GM06990 (cell line): Measurements from ENCODE around the gene ABITRAM.
"Not testable (repeated sequence)": the region's sequence is repeated elsewhere in the genome, so short reads cannot be mapped to it uniquely, and the experiment has no call there.

Experiments used
- DNase-seq: peaks from one replicate; pipeline ENCODE4 v3.0.0-alpha.2; 2011; ENCODE audit not compliant: insufficient read length; ENCODE audit errors: extremely low read depth
- H3K27me3 ChIP-seq: replicated peaks from 2 replicates; pipeline ENCODE4 v1.6.0; 2011; ENCODE audit warnings: low read length; ENCODE audit not compliant: control insufficient read depth, insufficient read depth
- H3K36me3 ChIP-seq: 2 replicates; pipeline ENCODE4 v1.5.1; 2011; ENCODE audit warnings: low read length; ENCODE audit not compliant: control insufficient read depth, insufficient read depth
- H3K4me3 ChIP-seq: replicated peaks from 2 replicates; pipeline ENCODE4 v1.5.1; 2011; ENCODE audit warnings: low read depth, mild to moderate bottlenecking, control low read depth, low read length
- TF ChIP-seq, protein P1 (sequence below): IDR thresholded peaks from 2 replicates; pipeline ENCODE4 v1.5.1; 2011; ENCODE audit warnings: low read length, control low read depth, mild to moderate bottlenecking, inconsistent platforms; ENCODE audit not compliant: insufficient read depth, poor library complexity, severe bottlenecking

ABITRAM gene

DNA sequence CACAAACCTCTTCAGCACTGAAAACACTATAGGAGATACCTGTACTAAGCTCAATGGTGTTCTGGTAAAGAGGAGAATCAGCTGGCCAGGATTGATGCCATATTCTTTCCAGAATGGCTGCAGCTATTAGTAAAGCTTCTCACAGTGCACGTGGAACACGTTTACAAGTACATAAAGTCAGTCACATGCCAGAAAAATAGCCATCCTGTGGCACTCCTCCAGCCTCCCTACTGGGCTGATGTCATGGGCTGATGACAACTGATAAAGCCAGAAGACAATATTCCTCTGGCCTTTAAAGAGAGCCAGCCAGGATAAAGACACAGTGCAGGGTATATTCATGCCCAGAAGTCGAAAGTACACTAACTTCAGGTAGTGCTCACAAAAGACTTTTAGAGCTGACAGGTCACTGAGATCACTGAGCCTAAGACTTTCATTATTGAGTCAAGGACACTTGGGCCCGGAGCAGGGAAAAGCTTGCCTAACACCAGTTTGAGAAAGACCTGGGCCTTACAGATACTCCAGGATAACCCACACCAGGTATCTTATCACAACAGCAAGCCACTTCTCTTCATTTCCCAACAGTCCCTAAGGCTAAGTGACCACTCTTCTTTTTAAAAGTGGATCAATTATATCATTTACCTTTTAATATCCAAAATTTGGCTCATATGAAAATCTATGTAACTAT is 29.4 kb downstream of the ABITRAM start:
- no peak for DNase-seq
- no peaks in the 10 kb centered on the region for H3K36me3 ChIP-seq
- TF ChIP-seq, protein P1, sequence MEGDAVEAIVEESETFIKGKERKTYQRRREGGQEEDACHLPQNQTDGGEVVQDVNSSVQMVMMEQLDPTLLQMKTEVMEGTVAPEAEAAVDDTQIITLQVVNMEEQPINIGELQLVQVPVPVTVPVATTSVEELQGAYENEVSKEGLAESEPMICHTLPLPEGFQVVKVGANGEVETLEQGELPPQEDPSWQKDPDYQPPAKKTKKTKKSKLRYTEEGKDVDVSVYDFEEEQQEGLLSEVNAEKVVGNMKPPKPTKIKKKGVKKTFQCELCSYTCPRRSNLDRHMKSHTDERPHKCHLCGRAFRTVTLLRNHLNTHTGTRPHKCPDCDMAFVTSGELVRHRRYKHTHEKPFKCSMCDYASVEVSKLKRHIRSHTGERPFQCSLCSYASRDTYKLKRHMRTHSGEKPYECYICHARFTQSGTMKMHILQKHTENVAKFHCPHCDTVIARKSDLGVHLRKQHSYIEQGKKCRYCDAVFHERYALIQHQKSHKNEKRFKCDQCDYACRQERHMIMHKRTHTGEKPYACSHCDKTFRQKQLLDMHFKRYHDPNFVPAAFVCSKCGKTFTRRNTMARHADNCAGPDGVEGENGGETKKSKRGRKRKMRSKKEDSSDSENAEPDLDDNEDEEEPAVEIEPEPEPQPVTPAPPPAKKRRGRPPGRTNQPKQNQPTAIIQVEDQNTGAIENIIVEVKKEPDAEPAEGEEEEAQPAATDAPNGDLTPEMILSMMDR: no peak
- H3K27me3 ChIP-seq: no peaks in the 10 kb centered on the region; the same call in 1 of the 2 replicates
- H3K4me3 ChIP-seq: no peak overlapping the region

- DNase-seq: no peak
- H3K36me3 ChIP-seq: peaks cover 1% of the 10 kb centered on the region; the same call in 1 of the 2 replicates
- H3K27me3 ChIP-seq: no peaks in the 10 kb centered on the region; the same call in 1 of the 2 replicates
- TF ChIP-seq, protein P1: no peak
- H3K4me3 ChIP-seq: no peak overlapping the region
Measured at GRCh38 chr9:108967916-108968315, 33.7 kb downstream of the ABITRAM start.

- not testable (repeated sequence) for DNase-seq, H3K36me3 ChIP-seq, H3K4me3 ChIP-seq, H3K27me3 ChIP-seq
Measured at GRCh38 chr9:108971392-108971791, 37.2 kb downstream of the ABITRAM start.

GRCh38 chr9:108972186-108972585 is 38.0 kb downstream of the ABITRAM start:
- no peak for DNase-seq
- Histone ChIP-seq H3K27me3 (no peaks in the 10 kb centered on the region), H3K36me3 (peaks cover 1% of the 10 kb centered on the region; the same call in 1 of the 2 replicates), H3K4me3 (no peak overlapping the region)
- TF ChIP-seq, protein P1: no peak

DNA sequence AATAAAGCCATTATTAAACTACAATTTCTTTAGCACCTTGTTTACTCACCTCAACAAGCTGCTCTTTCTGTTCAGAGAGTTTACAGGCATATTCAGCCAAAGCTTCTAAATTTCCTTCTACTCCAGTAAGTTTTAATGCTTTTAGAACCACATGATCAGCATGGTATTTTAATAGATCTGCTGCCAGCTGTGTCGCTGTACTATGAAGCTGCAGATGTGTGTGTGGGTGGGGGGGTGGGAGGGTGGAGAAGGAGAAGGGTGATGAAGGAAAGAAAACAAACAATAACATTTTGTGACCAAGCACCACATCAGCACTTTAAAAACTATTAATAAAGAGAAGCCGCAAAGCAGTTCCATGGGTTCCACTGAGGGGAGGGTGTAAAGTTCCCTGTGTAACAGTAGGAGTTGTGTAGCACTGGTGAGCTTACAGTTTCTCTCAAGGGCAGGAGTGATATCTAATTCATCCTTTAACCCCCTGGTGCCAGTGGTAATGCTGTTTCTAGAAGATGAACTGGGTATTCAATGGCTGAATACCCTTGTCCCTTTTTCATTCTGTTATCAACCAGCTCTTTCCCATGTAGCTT is 38.5 kb downstream of the ABITRAM start:
- DNase-seq: no peak
- Histone ChIP-seq H3K27me3 (no peaks in the 10 kb centered on the region), H3K4me3 (no peak overlapping the region), H3K36me3 (peaks cover 1% of the 10 kb centered on the region; the same call in 1 of the 2 replicates)
- TF ChIP-seq, protein P1: no peak

- H3K4me3 ChIP-seq: no peak overlapping the region
Measured at GRCh38 chr9:108973895-108974294, 39.7 kb downstream of the ABITRAM start.

More at GRCh38 chr9:108973895-108974294, 39.7 kb downstream of the ABITRAM start:
- Histone ChIP-seq H3K36me3 (peaks cover 1% of the 10 kb centered on the region; the same call in 1 of the 2 replicates), H3K27me3 (no peaks in the 10 kb centered on the region)
- TF ChIP-seq, protein P1: no peak
- no peak for DNase-seq
